ENCODE results near the gene GRM4.

Gene GRM4

DNA sequence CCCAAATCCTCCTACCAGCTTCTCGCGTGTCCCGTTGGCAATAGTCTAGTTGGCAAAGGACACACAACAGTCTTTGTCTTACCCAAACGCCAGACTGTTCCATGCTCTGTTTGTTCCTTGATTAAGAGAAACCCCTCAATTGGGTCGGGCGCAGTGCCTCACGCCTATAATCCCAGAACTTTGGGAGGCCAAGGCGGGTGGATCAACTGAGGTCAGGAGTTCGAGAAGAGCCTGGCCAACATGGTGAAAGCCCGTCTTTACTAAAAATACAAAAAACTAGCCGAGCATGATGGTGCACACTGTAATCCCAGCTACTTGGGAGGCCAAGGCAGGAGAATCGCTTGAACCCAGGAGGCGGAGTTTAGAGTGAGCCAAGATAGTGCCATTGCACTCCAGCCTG is 153.7 kb downstream of the GRM4 start:
- Mint-ChIP-seq H3K27me3 (ENCODE audit: low read depth, poor library complexity) (peaks cover 46% of the 10 kb centered on the region), H3K9me3 (peaks cover 14% of the 10 kb centered on the region), H3K36me3 (ENCODE audit: low read depth) (no peaks in the 10 kb centered on the region), H3K27ac (no peak overlapping the region), H3K4me1 (peaks cover 74% of the 10 kb centered on the region), H3K4me3 (no peak overlapping the region)
- TF ChIP-seq, protein P1, sequence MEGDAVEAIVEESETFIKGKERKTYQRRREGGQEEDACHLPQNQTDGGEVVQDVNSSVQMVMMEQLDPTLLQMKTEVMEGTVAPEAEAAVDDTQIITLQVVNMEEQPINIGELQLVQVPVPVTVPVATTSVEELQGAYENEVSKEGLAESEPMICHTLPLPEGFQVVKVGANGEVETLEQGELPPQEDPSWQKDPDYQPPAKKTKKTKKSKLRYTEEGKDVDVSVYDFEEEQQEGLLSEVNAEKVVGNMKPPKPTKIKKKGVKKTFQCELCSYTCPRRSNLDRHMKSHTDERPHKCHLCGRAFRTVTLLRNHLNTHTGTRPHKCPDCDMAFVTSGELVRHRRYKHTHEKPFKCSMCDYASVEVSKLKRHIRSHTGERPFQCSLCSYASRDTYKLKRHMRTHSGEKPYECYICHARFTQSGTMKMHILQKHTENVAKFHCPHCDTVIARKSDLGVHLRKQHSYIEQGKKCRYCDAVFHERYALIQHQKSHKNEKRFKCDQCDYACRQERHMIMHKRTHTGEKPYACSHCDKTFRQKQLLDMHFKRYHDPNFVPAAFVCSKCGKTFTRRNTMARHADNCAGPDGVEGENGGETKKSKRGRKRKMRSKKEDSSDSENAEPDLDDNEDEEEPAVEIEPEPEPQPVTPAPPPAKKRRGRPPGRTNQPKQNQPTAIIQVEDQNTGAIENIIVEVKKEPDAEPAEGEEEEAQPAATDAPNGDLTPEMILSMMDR (IDR thresholded peaks at IDR 0.05): no peak
- DNase-seq: no peak

GRCh38 chr6:33991610-33992009 is 154.3 kb downstream of the GRM4 start:
- DNase-seq: no peak
- Mint-ChIP-seq H3K36me3 (ENCODE audit: low read depth) (no peaks in the 10 kb centered on the region), H3K9me3 (peaks cover 14% of the 10 kb centered on the region), H3K4me3 (no peak overlapping the region), H3K27me3 (ENCODE audit: low read depth, poor library complexity) (peaks cover 46% of the 10 kb centered on the region), H3K27ac (no peak overlapping the region), H3K4me1 (peaks cover 74% of the 10 kb centered on the region)
- TF ChIP-seq, protein P1 (IDR thresholded peaks at IDR 0.05): no peak

DNA sequence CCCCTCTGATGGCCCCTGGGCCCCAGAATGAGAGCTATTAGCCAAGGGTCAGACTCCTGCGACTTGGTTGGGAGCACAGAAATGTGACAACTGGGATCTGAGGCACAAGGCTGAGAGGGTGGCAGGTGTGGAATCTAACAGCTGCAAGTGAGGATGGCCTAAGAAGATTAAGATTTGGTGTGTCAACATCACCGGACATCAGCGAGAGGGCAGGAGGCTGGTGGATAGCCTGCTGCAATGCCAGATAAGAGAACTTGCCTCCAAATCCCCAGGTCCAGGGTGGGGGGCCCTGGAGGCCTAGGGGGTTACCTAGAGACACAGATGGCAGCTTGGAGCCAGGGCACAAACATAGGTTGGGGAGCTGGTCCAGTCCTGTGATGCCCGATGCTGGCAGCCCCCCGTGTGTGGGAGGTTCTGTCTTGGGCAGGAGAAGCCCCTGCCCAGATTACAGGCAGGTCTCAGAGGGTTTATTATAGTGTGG is 155.8 kb downstream of the GRM4 start:
- DNase-seq: no peak

GRCh38 chr6:33989016-33989854 is 156.7 kb downstream of the GRM4 start:
- peaks cover 34% of the 10 kb centered on the region for H3K27me3 Mint-ChIP-seq (ENCODE audit: low read depth, poor library complexity)
- DNase-seq: no peak
- TF ChIP-seq, protein P1 (IDR thresholded peaks at IDR 0.05): no peak
- H3K9me3 Mint-ChIP-seq: peaks cover 24% of the 10 kb centered on the region
- peaks cover 71% of the 10 kb centered on the region for H3K4me1 Mint-ChIP-seq
- no peaks in the 10 kb centered on the region for H3K36me3 Mint-ChIP-seq (ENCODE audit: low read depth)
- no peak overlapping the region for H3K4me3 Mint-ChIP-seq
- no peak overlapping the region for H3K27ac Mint-ChIP-seq

More for the DNA sequence above, 155.8 kb downstream of the GRM4 start:
- Mint-ChIP-seq H3K27ac (no peak overlapping the region), H3K36me3 (ENCODE audit: low read depth) (no peaks in the 10 kb centered on the region), H3K4me3 (no peak overlapping the region), H3K27me3 (ENCODE audit: low read depth, poor library complexity) (peaks cover 40% of the 10 kb centered on the region), H3K9me3 (peaks cover 22% of the 10 kb centered on the region), H3K4me1 (peaks cover 70% of the 10 kb centered on the region)
- TF ChIP-seq, protein P1 (IDR thresholded peaks at IDR 0.05): no peak

DNA sequence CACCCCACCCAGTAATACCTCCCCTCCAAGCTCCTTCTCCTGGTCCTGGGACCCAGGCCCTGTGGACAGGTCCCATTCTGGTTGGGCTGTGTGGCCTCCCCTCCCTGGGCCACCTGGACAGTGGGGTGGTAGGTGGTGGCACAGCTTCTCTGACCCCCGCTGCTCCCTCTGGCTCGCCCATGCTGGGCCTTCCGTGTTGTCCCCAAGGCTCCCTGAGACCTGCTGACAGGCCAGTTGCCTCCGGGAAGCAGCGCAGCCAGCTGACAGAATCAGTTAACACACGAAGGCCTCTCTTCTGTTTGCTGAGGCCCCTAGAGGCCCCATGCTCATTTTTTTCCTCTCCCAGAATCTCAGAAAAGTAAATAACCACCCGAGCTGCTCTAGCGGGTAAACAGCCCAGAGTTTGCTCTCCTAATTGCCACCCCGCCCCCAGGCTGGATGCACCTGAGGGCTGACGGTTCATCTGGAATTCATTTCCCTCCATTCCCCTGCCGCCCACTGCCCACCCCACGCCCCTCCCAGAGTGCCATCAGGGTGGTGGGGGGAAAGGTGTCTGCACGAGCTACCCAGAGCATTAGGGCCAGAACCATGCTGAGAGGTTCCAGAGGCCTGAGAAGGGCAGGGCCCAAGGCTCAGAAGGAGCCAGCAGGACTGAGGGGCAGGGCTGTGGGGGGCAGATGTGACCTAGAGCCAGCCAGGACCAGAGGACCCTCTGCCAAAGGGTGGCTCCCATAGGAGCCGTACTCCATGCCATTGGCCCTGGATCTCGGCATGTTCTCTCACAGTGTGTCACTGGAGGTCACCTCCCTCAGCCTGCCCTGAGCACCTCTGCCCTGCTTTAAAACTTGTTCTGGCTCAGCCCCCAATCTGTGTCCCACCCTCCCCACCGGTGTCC is 157.5 kb downstream of the GRM4 start:
- no peak for DNase-seq
- TF ChIP-seq, protein P1 (IDR thresholded peaks at IDR 0.05): no peak
- peaks cover 72% of the 10 kb centered on the region for H3K4me1 Mint-ChIP-seq
- peaks cover 34% of the 10 kb centered on the region for H3K27me3 Mint-ChIP-seq (ENCODE audit: low read depth, poor library complexity)
- H3K4me3 Mint-ChIP-seq: peak overlapping the region; percentile 56
- H3K36me3 Mint-ChIP-seq (ENCODE audit: low read depth): no peaks in the 10 kb centered on the region
- peaks cover 24% of the 10 kb centered on the region for H3K9me3 Mint-ChIP-seq
- H3K27ac Mint-ChIP-seq: peak overlapping the region; percentile 89

Data from nephron progenitor cell (in vitro differentiated cells).